ENCODE results near the gene WDR72.

DNA sequence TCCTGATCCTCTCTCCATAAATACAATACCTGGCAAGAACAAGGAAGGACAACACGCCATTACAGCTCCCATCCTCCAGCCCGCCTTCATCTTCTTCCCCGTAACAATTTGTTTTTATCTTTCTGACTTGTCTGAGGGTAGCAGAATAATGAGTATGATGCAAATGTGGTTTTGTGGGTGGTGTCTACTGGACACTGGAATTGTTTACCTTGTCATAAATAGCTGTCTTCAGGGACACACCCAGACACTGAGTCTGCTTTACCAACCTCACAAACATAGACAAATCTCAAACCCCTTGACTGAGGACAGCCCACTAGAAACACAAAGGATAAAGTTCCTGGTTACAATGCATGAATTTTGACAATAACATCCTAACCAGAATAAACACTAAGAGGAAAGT, 13.4 kb downstream of the WDR72 start:
- TF ChIP-seq, protein P1, sequence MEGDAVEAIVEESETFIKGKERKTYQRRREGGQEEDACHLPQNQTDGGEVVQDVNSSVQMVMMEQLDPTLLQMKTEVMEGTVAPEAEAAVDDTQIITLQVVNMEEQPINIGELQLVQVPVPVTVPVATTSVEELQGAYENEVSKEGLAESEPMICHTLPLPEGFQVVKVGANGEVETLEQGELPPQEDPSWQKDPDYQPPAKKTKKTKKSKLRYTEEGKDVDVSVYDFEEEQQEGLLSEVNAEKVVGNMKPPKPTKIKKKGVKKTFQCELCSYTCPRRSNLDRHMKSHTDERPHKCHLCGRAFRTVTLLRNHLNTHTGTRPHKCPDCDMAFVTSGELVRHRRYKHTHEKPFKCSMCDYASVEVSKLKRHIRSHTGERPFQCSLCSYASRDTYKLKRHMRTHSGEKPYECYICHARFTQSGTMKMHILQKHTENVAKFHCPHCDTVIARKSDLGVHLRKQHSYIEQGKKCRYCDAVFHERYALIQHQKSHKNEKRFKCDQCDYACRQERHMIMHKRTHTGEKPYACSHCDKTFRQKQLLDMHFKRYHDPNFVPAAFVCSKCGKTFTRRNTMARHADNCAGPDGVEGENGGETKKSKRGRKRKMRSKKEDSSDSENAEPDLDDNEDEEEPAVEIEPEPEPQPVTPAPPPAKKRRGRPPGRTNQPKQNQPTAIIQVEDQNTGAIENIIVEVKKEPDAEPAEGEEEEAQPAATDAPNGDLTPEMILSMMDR (IDR thresholded peaks at IDR 0.05): no peak
- no peak for TF ChIP-seq POLR2A (IDR thresholded peaks at IDR 0.05)

Measured in heart left ventricle (tissue), 13 donors.